GM12891 (cell line): Measurements from ENCODE around the gene FKBP7.

Experiments
- PAX5 ChIP-seq: IDR thresholded peaks from 2 replicates; pipeline ENCODE4 v1.6.1; 2011; ENCODE audit warnings: low read length, moderate library complexity, mild to moderate bottlenecking; ENCODE audit not compliant: insufficient read depth, severe bottlenecking
- POLR2A ChIP-seq: IDR thresholded peaks from 2 replicates; pipeline ENCODE4 v1.6.1; 2011; ENCODE audit warnings: low read depth, low read length, control low read depth
- POLR2AphosphoS5 ChIP-seq: IDR thresholded peaks from 2 replicates; pipeline ENCODE4 v1.6.1; 2011; ENCODE audit warnings: low read depth, low read length, control low read depth
- POU2F2 ChIP-seq: IDR thresholded peaks from 2 replicates; pipeline ENCODE4 v1.6.1; 2011; ENCODE audit warnings: low read depth, mild to moderate bottlenecking, control low read depth, low read length, moderate library complexity
- SPI1 ChIP-seq: IDR thresholded peaks from 2 replicates; pipeline ENCODE4 v1.6.1; 2011; ENCODE audit warnings: low read depth, low read length, control low read depth
- TAF1 ChIP-seq: IDR thresholded peaks from 2 replicates; pipeline ENCODE4 v1.6.1; 2011; ENCODE audit warnings: low read depth, low read length, control low read depth

GRCh38 chr2:178478439-178479274, at the start of gene FKBP7:
- TF ChIP-seq POLR2A (peak; percentile 74), POLR2AphosphoS5 (peak; percentile 58; the same call in 1 of the 2 replicates), SPI1 (no peak), TAF1 (peak; percentile 27), POU2F2 (no peak), PAX5 (no peak)
